Transverse colon (tissue), 4 donors: Measurements from ENCODE around the gene YIPF5. TPM values are rescaled to one million over a fixed set of nuclear protein-coding genes. Genes with fewer than 3 reads are reported as not detected.

Experiments used
- DNase-seq: peaks from one replicate; pipeline ENCODE4 v3.0.0-alpha.2; 2019
- H3K27ac ChIP-seq, 4 donors: fragments of 200-600 bp; sonication (generic); 2 replicates each; pipeline ENCODE4 v1.5.1; 2016 to 2018; ENCODE audit warnings: inconsistent platforms in 4 of 4
- H3K27me3 ChIP-seq: fragments of 200-600 bp; sonication (generic); 2 replicates; pipeline ENCODE4 v1.5.1; 2017; ENCODE audit warnings: inconsistent platforms
- H3K36me3 ChIP-seq, 4 donors: fragments of 200-600 bp; sonication (generic); 2 replicates each; pipeline ENCODE4 v1.5.1; 2017 to 2019; ENCODE audit warnings: inconsistent platforms in 4 of 4
- H3K4me1 ChIP-seq, 4 donors: fragments of 200-600 bp; sonication (generic); 2 replicates each; pipeline ENCODE4 v1.5.1; 2017 to 2020; ENCODE audit warnings: inconsistent platforms in 4 of 4
- H3K4me3 ChIP-seq, 4 donors: fragments of 200-600 bp; sonication (generic); 1 replicate in 1 of 4; 2 replicates in 3 of 4; pipeline versions ENCODE4 v1.5.1 to v1.6.1; 2017 to 2019; ENCODE audit warnings: inconsistent platforms in 4 of 4
- H3K9me3 ChIP-seq, 2 donors: fragments of 200-600 bp; sonication (generic); 2 replicates each; pipeline ENCODE4 v1.5.1; 2017 to 2019; ENCODE audit warnings: inconsistent platforms in 2 of 2
- CTCF ChIP-seq, 5 experiments: fragments of 200-600 bp in 3 of 5; fragments of 450-650 bp in 2 of 5; sonication (generic) in 3 of 5; IDR thresholded peaks; 1 replicate in 2 of 5; 2 replicates in 3 of 5; pipeline ENCODE4 v1.5.1; 2016 to 2017; ENCODE audit warnings: antibody characterized with exemption in 5 of 5, inconsistent platforms in 3 of 5, mild to moderate bottlenecking in 2 of 5, moderate library complexity in 1 of 5
- EP300 ChIP-seq: sonication (generic); formaldehyde crosslinking; IDR thresholded peaks from one replicate; pipeline ENCODE4 v1.6.1; 2017; ENCODE audit warnings: antibody characterized with exemption, low read depth
- POLR2A ChIP-seq: fragments of 450-650 bp; IDR thresholded peaks from one replicate; pipeline ENCODE4 v1.6.1; 2016; ENCODE audit warnings: antibody characterized with exemption, mild to moderate bottlenecking, moderate library complexity
- POLR2AphosphoS5 ChIP-seq, 3 donors: sonication (generic); formaldehyde crosslinking; IDR thresholded peaks; one replicate each; pipeline ENCODE4 v1.6.1; 2016; ENCODE audit warnings: antibody characterized with exemption in 3 of 3
- WGBS, 2 donors: methylation state at CpG; one replicate each; pipeline ENCODE4 v1.1.5; 2018; ENCODE audit warnings: low coverage in 1 of 2; 5-methylcytosine and 5-hydroxymethylcytosine counted together
- in situ Hi-C, 4 donors: fragments of 200-750 bp; cut with MboI; loops; one replicate each; pipeline versions ENCODE4 v1.15.0 to v1.15.1; 2017; ENCODE audit warnings: low sequenced_read_pairs in 3 of 4, low pct_ligation_motif_present in 1 of 4, low pct_unique_long_range_greater_than_20kb in 1 of 4
- intact Hi-C: fragments of 100-400 bp; cut with DNase I; formaldehyde crosslinking; loops from one replicate; pipeline ENCODE4 v1.15.1; 2023; ENCODE audit warnings: low total_unique reads
- total RNA-seq, 4 donors: library from RNA; depleted of rRNA; stranded (reverse); fragments of >200 nt; gene quantifications; one replicate each; pipeline ENCODE4 v1.1.0, GENCODE V29; 2016

YIPF5 gene
- total RNA-seq, 4 donors from 2014 or later: 10.1 to 44.4 (median 25.6) TPM

GRCh38 chr5:144207875-144208444 lies 37.5 kb upstream of the YIPF5 start:
- H3K27ac ChIP-seq: no peak overlapping the region
- no peak for DNase-seq
- H3K9me3 ChIP-seq: no peaks in the 10 kb centered on the region
- intact Hi-C loops (no loop called here), in situ Hi-C loops (loop anchor here in 2 of 4 donors (25.0 kb wide), 2 partner anchors 1629 to 1854 kb away; partner anchors contain the start of gene PRELID2 (in 1 of the 2))
- peaks cover 47% of the 10 kb centered on the region for H3K27me3 ChIP-seq
- no peak overlapping the region for H3K4me3 ChIP-seq
- H3K36me3 ChIP-seq: no peaks in the 10 kb centered on the region
- TF ChIP-seq POLR2AphosphoS5 (IDR thresholded peaks at IDR 0.05) (no peak), EP300 (no peak), CTCF (IDR thresholded peaks at IDR 0.05) (no peak)
- peaks cover 0 to 7% (median 5%) of the 10 kb centered on the region in 4 donors for H3K4me1 ChIP-seq

- no peak for DNase-seq
- in situ Hi-C loops: loop anchor here in 2 of 4 donors (25.0 kb wide), 2 partner anchors 1631 to 1856 kb away; partner anchors contain the start of gene PRELID2 (in 1 of the 2)
- 68 to 73% methylated on average over 2 of the region's 2 CpGs for WGBS, 2 donors
Observed at GRCh38 chr5:144206141-144206540, 35.7 kb upstream of the YIPF5 start.

GRCh38 chr5:144205141-144205551 lies 34.7 kb upstream of the YIPF5 start:
- H3K4me3 ChIP-seq: peak overlapping the region in 1 of 4 donors; percentile 28

More at GRCh38 chr5:144206141-144206540, 35.7 kb upstream of the YIPF5 start:
- peaks cover 43% of the 10 kb centered on the region for H3K27me3 ChIP-seq
- no peak for TF ChIP-seq CTCF (IDR thresholded peaks at IDR 0.05)
- TF ChIP-seq POLR2A: no peak
- no peak for TF ChIP-seq POLR2AphosphoS5 (IDR thresholded peaks at IDR 0.05)
- no peak for TF ChIP-seq EP300
- H3K4me1 ChIP-seq: peaks cover 0 to 10% (median 5%) of the 10 kb centered on the region in 4 donors
- H3K36me3 ChIP-seq: no peaks in the 10 kb centered on the region
- intact Hi-C loops: no loop called here
- H3K4me3 ChIP-seq: no peak overlapping the region
- no peak overlapping the region for H3K27ac ChIP-seq
- H3K9me3 ChIP-seq: no peaks in the 10 kb centered on the region

More at GRCh38 chr5:144205141-144205551, 34.7 kb upstream of the YIPF5 start:
- in situ Hi-C loops: loop anchor here in 2 of 4 donors (25.0 kb wide), 2 partner anchors 1632 to 1857 kb away; partner anchors contain the start of gene PRELID2 (in 1 of the 2)
- TF ChIP-seq POLR2A (no peak), CTCF (IDR thresholded peaks at IDR 0.05) (no peak), POLR2AphosphoS5 (IDR thresholded peaks at IDR 0.05) (no peak), EP300 (no peak)
- H3K36me3 ChIP-seq: no peaks in the 10 kb centered on the region
- WGBS, 2 donors: 4% methylated on average over 31 of the region's 31 CpGs; no CpG with 5 or more reads in 1 of the 2 donors
- intact Hi-C loops: no loop called here
- no peak for DNase-seq
- peaks cover 43% of the 10 kb centered on the region for H3K27me3 ChIP-seq
- H3K4me1 ChIP-seq: peaks cover 0 to 10% (median 5%) of the 10 kb centered on the region in 4 donors
- H3K27ac ChIP-seq: no peak overlapping the region
- H3K9me3 ChIP-seq: no peaks in the 10 kb centered on the region
